Endothelial cell of umbilical vein (primary cell): ENCODE measurements around the gene PPP1R7. TPM values are rescaled to one million over a fixed set of nuclear protein-coding genes. Genes with fewer than 3 reads are reported as not detected.

Source experiments
- BruUV-seq: library from RNA; stranded (reverse); fragments of 400-500 nt; replicated peaks from 2 replicates; lab custom pipeline; 2021; lab: Mats Ljungman, UMichigan
- CTCF ChIA-PET: fragments of 300-600, 350-600 bp; sonication (Branson Sonifier 250); formaldehyde crosslinking; loops from one replicate; lab custom pipeline; 2021; ENCODE audit warnings: antibody characterized with exemption, inconsistent platforms; lab: Charles Lee
- POLR2A ChIA-PET: fragments of 300-600, 350-600 bp; sonication (Branson Sonifier 250); formaldehyde crosslinking; loops from one replicate; lab custom pipeline; 2021; ENCODE audit warnings: antibody characterized with exemption, inconsistent platforms; lab: Charles Lee
- DNase-seq: peaks from one replicate; pipeline ENCODE4 v3.0.0-alpha.2; 2011; ENCODE audit warnings: low read depth, low spot score
- FAIRE-seq: peaks from 2 replicates; lab custom pipeline; 2011; peaks lifted over from hg19 to GRCh38; lab: Jason Lieb, UNC
- H2AFZ ChIP-seq: 2 replicates; pipeline ENCODE4 v1.6.0; 2012; ENCODE audit warnings: low read depth, low read length, control low read depth, inconsistent platforms
- H3K27ac ChIP-seq: 2 replicates; pipeline ENCODE4 v1.5.1; 2011; ENCODE audit warnings: low read depth, mild to moderate bottlenecking, control low read depth, low read length, moderate library complexity; ENCODE audit not compliant: insufficient read depth
- H3K27me3 ChIP-seq, 2 experiments: 2 replicates each; pipeline versions ENCODE4 v1.6.0 to v1.6.1; 2011; ENCODE audit warnings: low read length in 2 of 2, mixed read lengths in 1 of 2; ENCODE audit not compliant: control insufficient read depth in 2 of 2, insufficient read depth in 2 of 2
- H3K36me3 ChIP-seq, 2 experiments: 2 replicates in 1 of 2; 3 replicates in 1 of 2; pipeline ENCODE4 v1.5.1; 2011; ENCODE audit warnings: low read length in 2 of 2, mild to moderate bottlenecking in 1 of 2, moderate library complexity in 1 of 2; ENCODE audit not compliant: control insufficient read depth in 2 of 2, insufficient read depth in 2 of 2; ENCODE audit errors: extremely low read depth in 1 of 2
- H3K4me1 ChIP-seq: 3 replicates; pipeline ENCODE4 v1.5.1; 2011; ENCODE audit warnings: mild to moderate bottlenecking, low read length; ENCODE audit not compliant: control insufficient read depth, insufficient read depth; ENCODE audit errors: extremely low read depth
- H3K4me2 ChIP-seq: 2 replicates; pipeline ENCODE4 v1.6.1; 2011; ENCODE audit warnings: low read length, control low read depth, mixed read lengths; ENCODE audit not compliant: insufficient read depth
- H3K4me3 ChIP-seq, 3 experiments: fragments of 200-600 bp in 1 of 3; sonication (generic), shearing (Covaris generic) in 1 of 3; replicated peaks in 1 of 3; 2 replicates each; pipeline ENCODE4 v1.5.1; 2011 to 2016; ENCODE audit warnings: control low read depth in 3 of 3, low read length in 3 of 3, mild to moderate bottlenecking in 2 of 3, inconsistent platforms in 1 of 3, low read depth in 1 of 3, moderate library complexity in 1 of 3; ENCODE audit not compliant: insufficient read depth in 1 of 3
- H3K79me2 ChIP-seq: 2 replicates; pipeline ENCODE4 v1.6.0; 2012; ENCODE audit warnings: low read length, inconsistent platforms; ENCODE audit not compliant: control insufficient read depth, insufficient read depth
- H3K9ac ChIP-seq: replicated peaks from 2 replicates; pipeline ENCODE3; 2011; ENCODE audit warnings: low read length, control low read depth; ENCODE audit not compliant: insufficient read depth; ENCODE audit errors: extremely low read depth
- H3K9me1 ChIP-seq: replicated peaks from 3 replicates; pipeline ENCODE4 v1.6.0; 2011; ENCODE audit warnings: mild to moderate bottlenecking, low read length; ENCODE audit not compliant: control insufficient read depth, insufficient read depth; ENCODE audit errors: extremely low read depth
- H3K9me3 ChIP-seq: replicated peaks from 2 replicates; pipeline ENCODE4 v1.5.1; 2012; ENCODE audit warnings: low read length, inconsistent platforms; ENCODE audit not compliant: control insufficient read depth, insufficient read depth
- H4K20me1 ChIP-seq: replicated peaks from 2 replicates; pipeline ENCODE3; 2011; ENCODE audit warnings: mild to moderate bottlenecking, low read length; ENCODE audit not compliant: control insufficient read depth, insufficient read depth; ENCODE audit errors: extremely low read depth
- CTCF ChIP-seq, 2 donors: IDR thresholded peaks; 1 replicate in 1 of 2; 2 replicates in 1 of 2; pipeline ENCODE4 v1.5.1; 2011; ENCODE audit warnings: low read length in 2 of 2, mild to moderate bottlenecking in 2 of 2, moderate library complexity in 2 of 2, control low read depth in 1 of 2, inconsistent platforms in 1 of 2, low read depth in 1 of 2; ENCODE audit not compliant: insufficient read depth in 1 of 2; ENCODE audit errors: extremely low read depth in 1 of 2
- EZH2 ChIP-seq: IDR thresholded peaks from 2 replicates; pipeline ENCODE4 v1.6.1; 2012; ENCODE audit warnings: borderline replicate concordance, low read depth, mild to moderate bottlenecking, moderate library complexity, low read length, inconsistent platforms; ENCODE audit not compliant: severe bottlenecking
- FOS ChIP-seq: IDR thresholded peaks from 2 replicates; pipeline ENCODE4 v1.6.1; 2011; ENCODE audit warnings: mild to moderate bottlenecking, low read length, moderate library complexity, borderline replicate concordance; ENCODE audit not compliant: insufficient read depth
- GATA2 ChIP-seq: IDR thresholded peaks from 2 replicates; pipeline ENCODE4 v1.7.0; 2011; ENCODE audit warnings: low read depth, mild to moderate bottlenecking, moderate library complexity, mixed read lengths, low read length; ENCODE audit not compliant: insufficient read length, insufficient read depth
- JUN ChIP-seq: IDR thresholded peaks from 2 replicates; pipeline ENCODE4 v1.6.1; 2011; ENCODE audit warnings: borderline replicate concordance, low read depth; ENCODE audit not compliant: insufficient read length, insufficient read depth
- MAX ChIP-seq: IDR thresholded peaks from 2 replicates; pipeline ENCODE4 v1.6.1; 2011; ENCODE audit not compliant: insufficient read depth, insufficient read length
- MYC ChIP-seq: IDR thresholded peaks from one replicate; pipeline ENCODE4 v1.6.1; 2011; ENCODE audit warnings: mild to moderate bottlenecking, low read depth, low read length
- POLR2A ChIP-seq: IDR thresholded peaks from 2 replicates; pipeline ENCODE4 v1.6.1; 2012; ENCODE audit warnings: low read depth, mild to moderate bottlenecking, control low read depth, low read length
- POLR2AphosphoS5 ChIP-seq: IDR thresholded peaks from 2 replicates; pipeline ENCODE4 v1.6.1; 2012; ENCODE audit warnings: low read depth, mild to moderate bottlenecking, control low read depth, low read length, moderate library complexity; ENCODE audit not compliant: insufficient read depth
- dilution Hi-C: fragments of 300-500 bp; cut with MboI; formaldehyde crosslinking; loops from one replicate; pipeline ENCODE4 v1.15.0; 2019; ENCODE audit warnings: low sequenced_read_pairs; ENCODE audit not compliant: extremely low pct_ligation_motif_present
- intact Hi-C: fragments of 100-400 bp; cut with micrococcal nuclease; formaldehyde crosslinking; loops from one replicate; pipeline ENCODE4 v1.10.0; 2022
- polyA plus RNA-seq, 4 experiments: library from polyadenylated mRNA; depleted of rRNA in 3 of 4; stranded (reverse) in 3 of 4; unstranded in 1 of 4; fragments of >200 nt; gene quantifications; 2 replicates each; pipeline versions ENCODE4 v1.2.1 to v1.2.3, GENCODE V29; 2011 to 2012; ENCODE audit warnings: missing spikeins in 1 of 4
- total RNA-seq: library from RNA; stranded (reverse); gene quantifications from 2 replicates; pipeline ENCODE4 v1.2.3, GENCODE V29; 2021

The PPP1R7 gene
- total and polyA plus RNA-seq, 2 donors (not counting 3 experiments of a cell fraction or from before 2014, with no cell fraction given): 30.3 to 60.8 TPM

GRCh38 chr2:241209271-241209670 is 59.0 kb downstream of the PPP1R7 start:
- POLR2A ChIA-PET: no interaction called here
- Histone ChIP-seq H3K9me3 (no peaks in the 10 kb centered on the region), H3K27me3 (no peaks in the 10 kb centered on the region), H3K4me2 (no peak overlapping the region), H3K79me2 (no peaks in the 10 kb centered on the region), H3K9me1 (no peaks in the 10 kb centered on the region), H3K4me1 (no peaks in the 10 kb centered on the region), H2AFZ (no peak overlapping the region), H3K27ac (no peak overlapping the region), H3K9ac (no peak overlapping the region), H4K20me1 (no peaks in the 10 kb centered on the region), H3K4me3 (no peak overlapping the region), H3K36me3 (no peaks in the 10 kb centered on the region)
- CTCF ChIA-PET: no interaction called here
- FAIRE-seq (no peak), DNase-seq (no peak)
- BruUV-seq: no TSS peak
- intact Hi-C loops (no loop called here), dilution Hi-C loops (no loop called here)
- no peak for TF ChIP-seq EZH2
- no peak for TF ChIP-seq POLR2A
- TF ChIP-seq MAX: no peak
- no peak for TF ChIP-seq GATA2
- no peak for TF ChIP-seq POLR2AphosphoS5
- no peak for TF ChIP-seq JUN
- no peak for TF ChIP-seq FOS
- TF ChIP-seq CTCF (IDR thresholded peaks at IDR 0.05; ENCODE audit: extremely low read depth in 1 of 2, insufficient read depth in 1 of 2, low read depth in 1 of 2, low read length in 2 of 2): no peak
- TF ChIP-seq MYC: no peak
